ENCODE results near the gene DST.
"Not testable (repeated sequence)": the region's sequence is repeated elsewhere in the genome, so short reads cannot be mapped to it uniquely, and the experiment has no call there.

DST gene

DNA sequence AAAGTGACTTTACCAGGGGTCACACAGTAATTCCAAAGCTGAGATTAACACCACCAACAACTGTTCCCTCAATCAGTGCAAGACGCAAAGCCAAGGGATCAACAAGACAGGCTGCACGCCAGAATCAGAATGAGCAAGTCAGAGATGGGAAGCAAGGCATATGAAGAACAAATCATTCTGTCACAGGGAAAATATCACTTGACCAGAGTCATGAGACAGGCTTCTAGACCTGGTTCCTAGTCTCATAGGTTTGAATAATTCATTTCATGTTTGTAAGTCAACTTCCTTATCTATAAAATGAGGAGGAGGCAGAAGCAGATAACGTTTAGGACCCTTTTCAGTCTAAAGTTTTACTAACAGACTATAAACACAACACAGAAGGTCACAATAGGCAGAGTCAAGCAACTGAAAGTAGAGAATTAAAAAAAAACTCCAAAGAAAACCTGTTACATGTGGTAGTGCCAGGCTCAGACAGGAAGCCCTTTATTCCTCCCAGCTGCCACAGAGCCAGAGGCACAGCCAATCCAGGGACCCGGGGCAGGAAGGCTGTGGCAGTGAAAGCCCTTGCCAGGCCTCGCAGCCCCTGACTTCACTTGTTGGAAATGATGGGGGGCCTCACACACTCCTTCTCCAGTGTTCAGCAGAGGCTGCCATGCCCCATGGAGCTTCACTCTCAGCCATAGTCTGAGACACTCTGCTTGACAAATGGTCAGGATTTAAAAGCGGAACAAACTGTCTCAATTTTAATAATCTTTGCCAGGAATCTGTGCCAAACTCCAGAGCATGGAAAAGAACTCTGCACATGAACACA, 29.2 kb upstream of the DST start:
- H3K36me3 Mint-ChIP-seq, result no peaks in the 10 kb centered on the region
- no peaks in the 10 kb centered on the region for H3K4me1 Mint-ChIP-seq
- no peak overlapping the region for H3K27ac Mint-ChIP-seq
- no peak overlapping the region for H3K4me3 Mint-ChIP-seq
- no peaks in the 10 kb centered on the region for H3K9me3 Mint-ChIP-seq
- peaks cover 8% of the 10 kb centered on the region for H3K27me3 Mint-ChIP-seq

DNA sequence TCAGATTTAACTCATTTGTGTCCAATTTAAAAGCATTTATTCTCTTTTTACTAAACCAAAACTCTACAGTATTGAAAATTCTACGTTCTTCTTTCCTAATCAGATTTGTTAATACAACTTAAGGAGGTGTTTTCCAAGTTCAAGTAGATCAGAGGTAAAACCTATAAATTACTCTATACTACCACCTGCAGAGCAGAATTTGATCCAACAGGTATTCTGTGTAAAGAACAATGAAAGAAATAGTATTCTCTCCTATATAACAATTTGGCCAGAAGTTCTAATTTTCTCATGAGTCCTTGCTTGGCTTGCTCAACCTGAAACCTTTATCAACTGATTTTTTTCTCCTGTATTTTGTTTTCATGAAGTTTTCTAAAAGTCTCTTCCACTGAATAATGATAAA, 28.5 kb upstream of the DST start:
- Mint-ChIP-seq H3K4me3 (no peak overlapping the region), H3K27ac (no peak overlapping the region), H3K27me3 (peaks cover 10% of the 10 kb centered on the region), H3K9me3 (no peaks in the 10 kb centered on the region), H3K4me1 (no peaks in the 10 kb centered on the region), H3K36me3 (no peaks in the 10 kb centered on the region)

GRCh38 chr6:56669041-56669440, 26.4 kb upstream of the DST start:
- Mint-ChIP-seq H3K4me3 (no peak overlapping the region), H3K4me1 (no peaks in the 10 kb centered on the region), H3K27me3 (peaks cover 10% of the 10 kb centered on the region), H3K9me3 (no peaks in the 10 kb centered on the region), H3K36me3 (no peaks in the 10 kb centered on the region), H3K27ac (no peak overlapping the region)

GRCh38 chr6:56668158-56668557, 25.5 kb upstream of the DST start:
- H3K27ac Mint-ChIP-seq, result no peak overlapping the region

DNA sequence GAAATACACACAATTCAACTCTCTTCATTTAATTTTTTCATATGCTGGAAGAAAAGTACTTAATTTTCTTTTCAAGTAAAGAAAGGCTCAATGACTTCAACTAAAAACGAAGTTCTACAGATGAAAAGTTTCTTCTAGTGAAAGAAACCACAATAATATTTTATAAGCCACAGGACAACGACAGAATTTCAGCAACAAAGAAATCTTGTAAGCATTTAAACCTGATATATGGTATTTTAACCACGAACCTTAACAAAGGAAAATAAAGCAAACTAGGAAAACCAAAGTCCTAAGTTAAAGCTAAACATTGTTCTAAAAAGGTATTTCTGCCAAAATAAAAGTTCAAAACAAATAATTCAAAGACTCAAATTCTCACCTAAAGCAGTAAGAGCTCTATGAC, 24.6 kb upstream of the DST start:
- Mint-ChIP-seq H3K27ac (no peak overlapping the region), H3K36me3 (no peaks in the 10 kb centered on the region)

More at GRCh38 chr6:56668158-56668557, 25.5 kb upstream of the DST start:
- Mint-ChIP-seq H3K4me1 (no peaks in the 10 kb centered on the region), H3K36me3 (no peaks in the 10 kb centered on the region), H3K4me3 (no peak overlapping the region), H3K9me3 (no peaks in the 10 kb centered on the region), H3K27me3 (peaks cover 10% of the 10 kb centered on the region)

DNA sequence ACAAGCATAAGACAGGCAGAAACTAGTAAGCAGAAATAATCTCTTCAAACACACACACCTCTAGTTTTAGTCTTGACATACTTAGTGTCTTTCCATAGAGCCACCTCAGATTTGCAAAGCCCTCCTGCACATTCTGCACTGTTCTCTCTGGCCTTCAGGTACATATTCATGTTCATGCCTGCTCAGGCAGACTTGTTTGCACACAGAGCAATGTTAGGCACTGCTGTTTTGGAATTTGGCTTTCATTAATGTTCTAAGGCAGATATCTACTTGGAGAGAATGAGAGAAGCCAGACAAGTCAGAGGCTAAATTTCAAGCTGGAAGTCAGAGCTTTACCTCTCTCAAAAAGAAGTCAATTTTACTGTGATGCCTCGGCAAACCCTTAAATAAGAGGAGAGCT, 21.3 kb upstream of the DST start:
- Mint-ChIP-seq H3K27me3 (peaks cover 5% of the 10 kb centered on the region), H3K4me1 (no peaks in the 10 kb centered on the region), H3K36me3 (peaks cover 1% of the 10 kb centered on the region), H3K9me3 (no peaks in the 10 kb centered on the region), H3K4me3 (no peak overlapping the region), H3K27ac (no peak overlapping the region)

More for the DNA sequence above, 24.6 kb upstream of the DST start:
- Mint-ChIP-seq H3K9me3 (no peaks in the 10 kb centered on the region), H3K4me3 (no peak overlapping the region), H3K27me3 (peaks cover 10% of the 10 kb centered on the region), H3K4me1 (no peaks in the 10 kb centered on the region)

DNA sequence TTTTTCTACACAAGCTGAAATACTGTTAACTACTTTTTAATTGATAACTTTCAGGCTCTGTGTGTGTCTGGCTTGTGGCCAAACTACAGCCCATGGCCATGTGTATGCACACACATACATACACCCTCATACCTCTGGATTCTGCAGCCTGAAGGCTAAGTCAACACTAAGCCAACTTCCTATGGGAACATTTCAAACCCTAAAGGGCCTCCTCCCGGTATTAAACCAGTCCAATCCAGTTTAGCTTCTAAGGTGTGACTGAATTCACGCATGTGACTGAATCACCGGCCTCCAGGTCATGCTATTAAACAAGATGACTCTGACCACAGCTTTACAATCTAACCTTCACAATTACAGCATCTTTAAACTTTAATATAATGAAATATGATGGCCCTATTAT, 20.7 kb upstream of the DST start:
- H3K9me3 Mint-ChIP-seq, result no peaks in the 10 kb centered on the region
- H3K4me1 Mint-ChIP-seq, result no peaks in the 10 kb centered on the region
- H3K27me3 Mint-ChIP-seq, result peaks cover 5% of the 10 kb centered on the region
- no peak overlapping the region for H3K27ac Mint-ChIP-seq
- peaks cover 1% of the 10 kb centered on the region for H3K36me3 Mint-ChIP-seq
- no peak overlapping the region for H3K4me3 Mint-ChIP-seq

DNA sequence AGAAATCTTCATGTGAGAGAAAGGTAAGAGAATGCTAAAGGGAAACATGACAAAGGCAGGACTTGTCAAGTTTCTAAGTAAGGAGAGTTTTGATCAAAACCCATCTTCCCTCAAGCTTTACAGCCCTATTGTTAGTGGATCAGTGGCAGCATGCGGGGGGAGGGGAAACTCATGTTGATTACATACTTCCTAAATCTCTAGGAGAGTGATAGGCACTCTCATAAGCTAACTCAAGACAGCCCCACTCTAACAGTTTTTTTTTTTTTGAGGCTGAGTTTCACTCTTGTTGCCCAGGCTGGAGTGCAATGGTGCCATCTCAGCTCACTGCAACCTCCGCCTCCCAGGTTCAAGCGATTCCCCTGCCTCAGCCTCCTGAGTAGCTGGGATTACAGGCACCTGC, 18.6 kb upstream of the DST start:
- H3K4me3 Mint-ChIP-seq, H3K36me3 Mint-ChIP-seq, H3K9me3 Mint-ChIP-seq, H3K27ac Mint-ChIP-seq, H3K4me1 Mint-ChIP-seq, H3K27me3 Mint-ChIP-seq: not testable (repeated sequence)

DNA sequence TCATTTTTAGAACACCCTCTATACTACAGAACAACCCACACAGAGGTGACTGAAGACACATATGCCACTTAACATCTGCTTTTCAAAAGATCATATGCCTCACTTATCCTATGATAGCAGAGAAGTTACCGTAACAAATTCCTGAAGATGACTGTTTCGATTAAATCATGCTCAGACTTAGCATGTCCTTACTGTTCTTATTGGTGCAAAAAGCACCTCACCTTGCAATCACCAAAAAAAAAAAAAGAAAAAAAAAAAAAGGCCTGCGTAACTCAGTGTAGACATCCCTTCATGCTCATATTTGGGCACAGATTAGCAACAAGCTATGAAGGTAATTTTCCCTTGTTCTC, 17.7 kb upstream of the DST start:
- Mint-ChIP-seq H3K27me3 (no peaks in the 10 kb centered on the region), H3K4me1 (no peaks in the 10 kb centered on the region), H3K27ac (no peak overlapping the region), H3K36me3 (peaks cover 1% of the 10 kb centered on the region), H3K9me3 (no peaks in the 10 kb centered on the region), H3K4me3 (no peak overlapping the region)

DNA sequence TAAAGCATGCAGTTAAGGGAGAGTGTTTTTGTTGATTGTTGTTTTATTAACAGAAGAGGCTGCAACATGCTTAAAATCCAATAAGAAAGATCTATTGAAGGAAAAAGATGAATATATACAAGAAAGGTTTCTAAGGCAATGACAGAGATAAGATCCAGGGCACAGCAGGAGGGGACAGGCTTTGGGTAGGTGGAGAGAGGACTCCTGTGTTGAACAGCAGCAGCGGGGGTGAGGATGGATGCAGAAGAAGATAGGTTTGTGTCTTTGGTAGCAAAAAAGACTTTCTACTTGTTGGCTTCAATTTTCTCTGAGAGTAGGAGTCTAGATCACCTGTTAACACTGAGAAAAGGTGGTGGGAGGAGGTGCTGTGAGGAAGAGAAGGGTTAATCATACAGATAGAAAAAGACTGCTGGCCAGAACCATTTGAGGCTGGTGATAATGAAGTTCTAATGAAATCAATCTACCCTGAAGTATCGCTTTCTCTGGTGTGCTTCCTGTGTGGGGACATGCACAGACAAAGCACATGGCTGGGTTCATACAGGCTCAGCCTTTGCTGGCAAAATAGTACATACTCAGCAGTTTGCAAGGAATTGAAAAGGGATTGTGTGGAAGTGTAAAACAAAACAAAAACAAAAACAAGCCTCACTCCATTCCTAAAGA, 17.2 kb upstream of the DST start:
- Mint-ChIP-seq H3K27ac (no peak overlapping the region), H3K9me3 (no peaks in the 10 kb centered on the region), H3K4me3 (no peak overlapping the region), H3K36me3 (peaks cover 1% of the 10 kb centered on the region), H3K27me3 (no peaks in the 10 kb centered on the region), H3K4me1 (no peaks in the 10 kb centered on the region)

DNA sequence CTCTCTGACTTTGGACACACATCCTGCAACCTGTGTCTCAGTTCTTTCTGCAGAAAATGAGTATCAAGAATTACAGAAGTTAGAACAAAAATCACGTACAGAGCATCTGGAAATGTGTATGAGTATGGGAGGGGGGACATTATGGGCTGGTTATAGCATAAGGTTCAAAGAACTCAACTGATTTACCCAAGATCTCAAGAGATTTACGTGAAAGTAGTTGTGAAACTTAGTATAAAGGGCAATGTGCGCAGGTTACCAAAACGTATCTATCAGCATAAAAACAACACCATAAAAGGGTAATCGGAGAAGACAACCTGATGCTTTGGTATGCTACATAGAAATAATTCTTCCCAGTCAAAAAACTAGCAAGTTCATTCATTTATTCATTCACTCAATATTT, 15.6 kb upstream of the DST start:
- Mint-ChIP-seq H3K4me3 (no peak overlapping the region), H3K27ac (no peak overlapping the region), H3K4me1 (no peaks in the 10 kb centered on the region), H3K27me3 (no peaks in the 10 kb centered on the region), H3K9me3 (no peaks in the 10 kb centered on the region), H3K36me3 (peaks cover 1% of the 10 kb centered on the region)

GRCh38 chr6:56657354-56657753, 14.7 kb upstream of the DST start:
- H3K27ac Mint-ChIP-seq, result no peak overlapping the region
- H3K36me3 Mint-ChIP-seq, result peaks cover 1% of the 10 kb centered on the region
- no peak overlapping the region for H3K4me3 Mint-ChIP-seq

DNA sequence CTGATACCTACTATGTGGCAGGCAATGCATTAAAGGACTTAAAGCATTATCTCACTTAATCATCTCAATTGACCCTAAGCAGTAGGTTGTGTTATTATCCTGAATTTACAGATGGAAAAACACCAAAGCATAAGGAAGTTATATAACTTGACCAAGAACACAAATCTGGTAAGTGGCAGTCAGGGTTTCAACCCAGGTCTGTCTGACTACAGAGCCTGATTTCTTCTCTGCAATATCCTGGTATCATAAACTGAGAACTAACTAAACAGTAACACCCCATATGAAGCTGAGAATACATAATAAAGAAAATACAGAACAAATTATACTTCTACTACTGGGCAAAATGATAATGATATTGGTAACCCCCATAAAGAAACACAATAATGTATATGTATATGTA, 13.8 kb upstream of the DST start:
- Mint-ChIP-seq H3K4me1 (no peaks in the 10 kb centered on the region), H3K27ac (no peak overlapping the region), H3K36me3 (no peaks in the 10 kb centered on the region), H3K9me3 (no peaks in the 10 kb centered on the region), H3K27me3 (peaks cover 2% of the 10 kb centered on the region), H3K4me3 (no peak overlapping the region)

More at GRCh38 chr6:56657354-56657753, 14.7 kb upstream of the DST start:
- Mint-ChIP-seq H3K27me3 (no peaks in the 10 kb centered on the region), H3K9me3 (no peaks in the 10 kb centered on the region), H3K4me1 (no peaks in the 10 kb centered on the region)

GRCh38 chr6:56655996-56656395, 13.3 kb upstream of the DST start:
- Mint-ChIP-seq H3K27me3 (peaks cover 2% of the 10 kb centered on the region), H3K4me1 (no peaks in the 10 kb centered on the region), H3K36me3 (no peaks in the 10 kb centered on the region), H3K27ac (no peak overlapping the region), H3K9me3 (no peaks in the 10 kb centered on the region), H3K4me3 (no peak overlapping the region)

DNA sequence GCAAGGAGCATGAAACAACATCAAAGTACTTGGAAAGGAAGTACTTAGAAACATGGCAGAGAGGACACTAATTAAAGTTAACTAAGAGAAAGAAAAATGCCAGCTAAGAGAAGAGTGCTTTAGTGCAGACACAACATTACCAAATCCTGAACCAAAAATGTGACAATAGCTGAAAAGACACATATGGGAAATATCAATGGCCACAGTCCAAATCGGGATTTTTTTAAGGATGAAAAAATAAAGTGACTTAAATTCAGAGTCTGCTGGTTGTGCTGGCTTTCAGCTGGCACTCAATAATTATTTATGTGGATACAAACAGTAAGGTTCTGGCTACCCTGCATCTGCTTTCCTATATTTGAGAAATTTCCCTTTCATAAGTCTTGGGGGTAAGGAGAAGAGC, 12.6 kb upstream of the DST start:
- Mint-ChIP-seq H3K27me3 (peaks cover 2% of the 10 kb centered on the region), H3K4me1 (no peaks in the 10 kb centered on the region), H3K27ac (no peak overlapping the region), H3K4me3 (no peak overlapping the region), H3K9me3 (no peaks in the 10 kb centered on the region), H3K36me3 (no peaks in the 10 kb centered on the region)

- no peaks in the 10 kb centered on the region for H3K36me3 Mint-ChIP-seq
- H3K27me3 Mint-ChIP-seq, result peaks cover 2% of the 10 kb centered on the region
- H3K4me3 Mint-ChIP-seq, result no peak overlapping the region
- no peak overlapping the region for H3K27ac Mint-ChIP-seq
- no peaks in the 10 kb centered on the region for H3K9me3 Mint-ChIP-seq
- no peaks in the 10 kb centered on the region for H3K4me1 Mint-ChIP-seq
These were observed 10.3 kb upstream of the DST start for GRCh38 chr6:56652994-56653393.

DNA sequence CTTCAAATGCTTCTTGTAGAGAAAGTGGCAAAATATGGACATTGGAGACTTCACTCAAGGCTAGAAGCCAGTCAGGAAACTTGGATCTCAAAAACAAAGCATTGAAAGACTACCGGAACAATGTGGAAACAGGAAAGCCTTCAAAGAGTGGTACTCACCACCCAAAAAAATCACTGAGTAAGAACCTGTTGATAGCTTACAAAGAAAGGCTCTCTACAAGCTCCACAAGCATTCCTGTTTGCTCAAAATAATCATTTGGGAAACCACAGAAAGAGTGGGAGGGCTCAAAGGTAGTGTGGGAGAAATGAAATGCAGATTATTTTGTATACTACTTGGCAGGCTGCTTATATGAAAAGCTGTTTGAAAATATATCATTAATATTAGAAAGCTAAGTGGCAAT, 9.5 kb upstream of the DST start:
- Mint-ChIP-seq H3K36me3 (no peaks in the 10 kb centered on the region), H3K27ac (no peak overlapping the region)

More for the DNA sequence above, 9.5 kb upstream of the DST start:
- Mint-ChIP-seq H3K4me1 (no peaks in the 10 kb centered on the region), H3K9me3 (no peaks in the 10 kb centered on the region), H3K27me3 (peaks cover 2% of the 10 kb centered on the region), H3K4me3 (no peak overlapping the region)
